GM21723 (cell line): ENCODE results near the gene SDC4.
A peak's percentile ranks its signal among the peaks of the same experiment; 100 is the strongest.

Experiments used
- ATAC-seq: cut with Tn5 transposase; IDR thresholded peaks from one replicate; pipeline ENCODE4 v1.9.1; 2021; ENCODE audit warnings: mild to moderate bottlenecking, moderate library complexity; ENCODE audit not compliant: unreplicated experiment

Gene SDC4

GRCh38 chr20:45347936-45348778 lies at the start of gene SDC4:
Gene SDC4 (minus strand): TSS chr20:45348424. CDS start chr20:45348384, 40 bp downstream.
- no peak for ATAC-seq

- no peak for ATAC-seq
These were observed 46.8 kb upstream of the SDC4 start for GRCh38 chr20:45395114-45395415.

GRCh38 chr20:45394221-45395113 lies 46.2 kb upstream of the SDC4 start:
- ATAC-seq = no peak

GRCh38 chr20:45392733-45393132 lies 44.5 kb upstream of the SDC4 start:
- no peak for ATAC-seq

GRCh38 chr20:45391559-45391958 lies 43.3 kb upstream of the SDC4 start:
- no peak for ATAC-seq

- no peak for ATAC-seq
These were observed 42.7 kb upstream of the SDC4 start for GRCh38 chr20:45390931-45391330.

GRCh38 chr20:45387274-45387673 lies 39.0 kb upstream of the SDC4 start:
- no peak for ATAC-seq

- no peak for ATAC-seq
These were observed 30.0 kb upstream of the SDC4 start, which contains the start of gene TP53TG5 for GRCh38 chr20:45378191-45378590. Gene TP53TG5 (minus strand): TSS chr20:45378325. CDS start chr20:45378236, 89 bp downstream.

GRCh38 chr20:45377269-45377668 lies 29.0 kb upstream of the SDC4 start:
- no peak for ATAC-seq

- ATAC-seq = no peak
These were observed 26.7 kb upstream of the SDC4 start for GRCh38 chr20:45374966-45375365.

- no peak for ATAC-seq
These were observed 25.9 kb upstream of the SDC4 start for GRCh38 chr20:45374101-45374467.

GRCh38 chr20:45373353-45374100 lies 25.3 kb upstream of the SDC4 start:
- no peak for ATAC-seq

- ATAC-seq = no peak
These were observed 24.6 kb upstream of the SDC4 start for GRCh38 chr20:45372646-45373352.

GRCh38 chr20:45372241-45372640 lies 24.0 kb upstream of the SDC4 start:
- ATAC-seq = no peak

GRCh38 chr20:45370571-45371160 lies 22.4 kb upstream of the SDC4 start:
- ATAC-seq = no peak

- peak; percentile 85 for ATAC-seq
These were observed 20.2 kb upstream of the SDC4 start for GRCh38 chr20:45368221-45368980.

GRCh38 chr20:45367126-45367525 lies 18.9 kb upstream of the SDC4 start:
- ATAC-seq = no peak

- ATAC-seq = no peak
These were observed 18.4 kb upstream of the SDC4 start for GRCh38 chr20:45366631-45367030.

GRCh38 chr20:45366192-45366591 lies 18.0 kb upstream of the SDC4 start:
- ATAC-seq = no peak
